Omental fat pad (tissue), 4 donors: ENCODE results near the gene SPAG17. TPM values are rescaled to one million over a fixed set of nuclear protein-coding genes. Genes with fewer than 3 reads are reported as not detected.

Experiments
- ATAC-seq: fragments of 150-250 bp; one replicate; pipeline ENCODE4 v1.9.1; 2016; ENCODE audit warnings: mild to moderate bottlenecking, moderate library complexity; ENCODE audit not compliant: low FRiP score
- DNase-seq: peaks from one replicate; pipeline ENCODE4 v3.0.0-alpha.2; 2019; ENCODE audit warnings: low spot score
- CTCF ChIP-seq, 3 donors: fragments of 450-650 bp; IDR thresholded peaks; one replicate each; pipeline ENCODE4 v1.5.1; 2016 to 2017; ENCODE audit warnings: antibody characterized with exemption in 3 of 3, mild to moderate bottlenecking in 3 of 3, moderate library complexity in 2 of 3
- total RNA-seq, 4 donors: library from RNA; depleted of rRNA; stranded (reverse); fragments of >200 nt; gene quantifications; one replicate each; pipeline ENCODE4 v1.1.0, GENCODE V29; 2016

Gene SPAG17
- total RNA-seq, 4 donors from 2014 or later = 0.16 to 1.2 (median 0.24) TPM; not detected in 1

DNA sequence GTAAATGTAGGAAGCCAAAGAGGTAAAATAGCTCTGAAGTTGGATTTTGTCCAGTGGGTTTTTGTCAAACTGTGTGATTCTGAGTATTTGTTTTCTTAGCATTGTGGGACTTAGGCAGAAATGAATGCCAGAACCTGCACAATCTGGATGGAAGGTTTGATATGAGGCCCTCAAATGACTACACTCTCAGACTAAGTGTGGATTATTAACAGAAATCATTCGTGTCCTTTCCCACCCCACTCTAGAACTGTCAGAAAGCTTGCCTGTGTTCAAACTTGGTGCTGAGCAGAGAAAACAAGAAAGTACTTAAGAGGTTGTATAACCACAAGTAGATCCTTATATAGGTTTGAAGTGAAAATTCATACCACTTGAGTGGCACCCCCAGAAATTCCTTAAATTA lies 167.0 kb downstream of the SPAG17 start:
- DNase-seq = no peak
- no peak for TF ChIP-seq CTCF (IDR thresholded peaks at IDR 0.05)
- ATAC-seq = no peak

DNA sequence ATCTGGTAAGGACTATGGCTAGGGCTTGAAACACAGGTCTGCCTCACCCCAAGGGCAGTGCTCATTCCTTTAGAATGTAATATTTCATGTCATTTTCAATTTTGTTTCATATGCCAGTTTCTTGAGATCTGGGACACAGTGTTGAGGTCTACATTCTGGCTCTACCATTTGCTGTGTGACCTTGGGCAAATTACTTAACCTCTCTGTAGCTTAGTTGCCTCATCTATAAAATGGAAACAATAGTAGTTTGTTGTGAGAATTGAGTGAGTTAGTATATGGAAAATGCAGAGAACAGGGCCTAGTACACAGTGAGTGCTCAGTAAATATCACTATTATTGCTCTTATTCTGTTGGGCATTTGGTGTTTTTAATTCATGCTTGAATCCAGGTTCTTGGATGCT lies 171.1 kb downstream of the SPAG17 start:
- ATAC-seq (no peak), DNase-seq (no peak)
- no peak for TF ChIP-seq CTCF (IDR thresholded peaks at IDR 0.05)

DNA sequence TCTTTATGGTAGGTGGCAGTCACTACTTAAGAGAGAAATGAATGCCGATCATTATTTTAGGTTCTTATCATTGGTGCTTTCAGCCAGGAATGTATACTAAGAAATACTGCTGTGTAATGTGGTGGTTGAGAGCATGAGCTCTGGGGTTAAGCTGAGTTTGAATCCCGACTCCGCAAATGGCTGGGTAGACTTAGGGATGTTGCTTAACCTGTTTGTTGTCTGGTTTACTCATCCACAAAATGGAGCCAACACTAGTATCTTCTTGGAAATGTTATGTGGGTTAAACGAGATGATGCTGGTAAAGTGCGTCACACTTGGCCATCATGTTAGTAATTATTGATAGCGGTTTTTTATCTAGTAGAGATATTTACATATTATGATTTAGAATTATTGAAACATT lies 171.7 kb downstream of the SPAG17 start:
- ATAC-seq (no peak), DNase-seq (no peak)
- TF ChIP-seq CTCF (IDR thresholded peaks at IDR 0.05) = no peak

GRCh38 chr1:118012515-118013124 lies 172.4 kb downstream of the SPAG17 start:
- TF ChIP-seq CTCF (IDR thresholded peaks at IDR 0.05) = no peak
- no peak for DNase-seq
- ATAC-seq = no peak

- no peak for DNase-seq
- TF ChIP-seq CTCF (IDR thresholded peaks at IDR 0.05) = no peak
- no peak for ATAC-seq
Measured at GRCh38 chr1:118008011-118008410, 177.0 kb downstream of the SPAG17 start.

DNA sequence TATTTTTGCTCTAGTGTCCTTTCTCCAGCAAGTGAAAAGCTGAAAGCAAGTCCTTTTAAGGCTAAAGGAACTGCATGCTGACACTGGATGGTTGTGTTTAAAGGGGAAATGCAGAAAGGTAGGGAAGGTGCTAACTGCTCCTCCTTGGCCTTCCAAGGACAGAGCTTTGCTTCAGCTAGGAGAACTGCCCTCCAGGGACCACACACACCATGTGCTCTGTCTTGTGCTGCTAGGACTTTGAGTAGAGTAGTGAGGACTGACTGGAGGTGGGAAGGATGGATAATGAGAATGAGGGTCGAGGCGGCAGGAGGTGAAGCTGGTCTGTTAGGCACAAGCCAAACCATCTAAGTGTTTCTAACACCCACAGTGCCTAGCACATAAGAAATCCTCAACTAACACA lies 177.6 kb downstream of the SPAG17 start:
- no peak for TF ChIP-seq CTCF (IDR thresholded peaks at IDR 0.05)

GRCh38 chr1:118004312-118004711 lies 180.7 kb downstream of the SPAG17 start:
- DNase-seq = no peak
- no peak for TF ChIP-seq CTCF (IDR thresholded peaks at IDR 0.05)
- ATAC-seq = no peak

More for the DNA sequence above, 177.6 kb downstream of the SPAG17 start:
- DNase-seq (no peak), ATAC-seq (no peak)
